Natural killer cell treated with Interleukin-12 subunit alpha and Interleukin-12 subunit beta and Interleukin-15 and Interleukin-18, amount 100 ng/mL, for 72 hours (primary cell): ENCODE data around the gene CRTAC1. TPM values are rescaled to one million over a fixed set of nuclear protein-coding genes. Genes with fewer than 3 reads are reported as not detected.
A peak's percentile ranks its signal among the peaks of the same experiment; 100 is the strongest.

Experiments
- ATAC-seq, 2 donors: fragments of 150-1000 bp; cut with Tn5 transposase in 1 of 2; sonication (Bioruptor Pico), chemical (Tn5 transposase) in 1 of 2; 2 replicates each; pipeline ENCODE4 v1.10.0; 2021
- DNase-seq: peaks from one replicate; pipeline ENCODE4 v3.0.0; 2022; ENCODE audit warnings: low spot score
- H3K27ac Mint-ChIP-seq, 2 donors: 1 replicate in 1 of 2; 2 replicates in 1 of 2; pipeline ENCODE4 v1.8.0; 2022; ENCODE audit warnings: mixed read lengths in 2 of 2, mild to moderate bottlenecking in 1 of 2, moderate library complexity in 1 of 2
- H3K27me3 Mint-ChIP-seq, 2 donors: 1 replicate in 1 of 2; 2 replicates in 1 of 2; pipeline ENCODE4 v1.8.0; 2022; ENCODE audit warnings: mixed read lengths in 2 of 2
- H3K36me3 Mint-ChIP-seq: one replicate; pipeline ENCODE4 v1.8.0; 2022; ENCODE audit warnings: mixed read lengths
- H3K4me1 Mint-ChIP-seq, 2 donors: 1 replicate in 1 of 2; 2 replicates in 1 of 2; pipeline ENCODE4 v1.8.0; 2022; ENCODE audit warnings: low read depth in 2 of 2, mixed read lengths in 2 of 2, mild to moderate bottlenecking in 1 of 2
- H3K4me3 Mint-ChIP-seq: one replicate; pipeline ENCODE4 v1.8.0; 2022; ENCODE audit warnings: mixed read lengths
- H3K9me3 Mint-ChIP-seq: 2 replicates; pipeline ENCODE4 v1.8.0; 2022; ENCODE audit warnings: mixed read lengths
- total RNA-seq, 2 donors: library from RNA; stranded (reverse); gene quantifications; one replicate each; pipeline ENCODE4 v1.2.3, GENCODE V29; 2022

The CRTAC1 gene
- total RNA-seq, 2 donors from 2014 or later = not detected

DNA sequence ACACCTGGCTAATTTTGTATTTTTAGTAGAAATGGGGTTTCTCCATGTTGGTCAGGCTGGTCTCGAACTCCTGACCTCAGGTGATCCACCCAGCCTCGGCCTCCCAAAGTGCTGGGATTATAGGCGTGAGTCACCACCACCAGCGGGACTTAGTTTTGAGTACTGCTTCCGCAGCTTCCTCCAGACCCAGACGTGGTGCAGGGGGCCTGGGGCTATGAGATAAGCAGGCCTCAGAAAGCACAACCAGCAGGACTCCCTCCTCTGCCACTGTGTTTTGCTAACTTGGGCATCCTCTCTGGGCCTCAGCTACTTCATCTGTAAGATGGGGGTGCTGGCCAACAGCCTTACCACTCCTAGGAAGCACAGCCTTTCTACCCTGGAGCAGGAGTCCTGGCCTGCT, 143.0 kb downstream of the CRTAC1 start:
- Mint-ChIP-seq H3K27me3 (peaks cover 0 to 6% of the 10 kb centered on the region in 2 donors), H3K4me1 (peaks cover 8 to 11% of the 10 kb centered on the region in 2 donors), H3K27ac (no peak overlapping the region), H3K9me3 (no peaks in the 10 kb centered on the region), H3K36me3 (no peaks in the 10 kb centered on the region), H3K4me3 (no peak overlapping the region)
- DNase-seq (no peak), ATAC-seq (no peak)

DNA sequence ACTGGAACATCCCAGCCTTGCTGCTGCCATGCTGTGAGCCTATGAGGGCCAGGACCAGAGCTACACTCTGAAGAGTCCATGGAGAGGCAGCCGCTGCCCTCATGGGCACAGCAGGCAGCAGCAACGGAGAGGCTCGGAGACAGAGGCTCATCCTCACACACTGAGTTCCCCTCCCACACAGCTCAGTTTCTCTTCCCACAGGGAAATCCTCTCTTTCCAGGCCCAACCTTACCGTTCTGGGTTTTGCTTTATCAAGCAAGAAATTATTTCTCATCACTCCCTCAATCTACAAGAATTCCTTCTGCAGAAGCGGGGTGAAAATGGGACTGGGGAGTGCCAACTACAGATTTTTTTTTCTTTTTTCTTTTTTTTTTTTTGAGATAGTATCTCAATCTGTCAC, 144.1 kb downstream of the CRTAC1 start:
- ATAC-seq = no peak
- Mint-ChIP-seq H3K36me3 (no peaks in the 10 kb centered on the region), H3K27me3 (peaks cover 2 to 4% of the 10 kb centered on the region in 2 donors), H3K4me1 (peaks cover 17 to 18% of the 10 kb centered on the region in 2 donors), H3K9me3 (no peaks in the 10 kb centered on the region), H3K27ac (no peak overlapping the region), H3K4me3 (no peak overlapping the region)
- no peak for DNase-seq

DNA sequence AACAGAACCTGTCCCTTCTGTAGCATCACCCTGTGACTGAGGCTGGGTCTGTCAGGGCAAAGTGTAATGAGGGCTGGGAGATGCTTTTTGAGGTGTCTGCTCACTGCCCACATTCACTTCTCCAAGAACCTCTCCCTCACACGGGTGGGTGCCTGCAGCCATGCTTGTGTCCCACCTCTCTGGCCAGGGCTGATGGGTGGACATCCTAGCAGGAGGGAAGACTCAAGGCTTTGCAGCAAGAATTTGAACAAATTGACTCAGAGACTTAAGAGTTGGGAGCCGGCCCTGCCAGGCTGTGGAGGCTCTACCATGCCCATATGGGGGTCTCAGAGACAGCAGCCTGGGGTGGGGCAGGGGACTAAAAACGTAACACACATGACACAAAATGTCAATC, 147.3 kb downstream of the CRTAC1 start:
- ATAC-seq = peak in 1 of 2 donors; percentile 5
- H3K4me3 Mint-ChIP-seq = peak overlapping the region; percentile 68

DNA sequence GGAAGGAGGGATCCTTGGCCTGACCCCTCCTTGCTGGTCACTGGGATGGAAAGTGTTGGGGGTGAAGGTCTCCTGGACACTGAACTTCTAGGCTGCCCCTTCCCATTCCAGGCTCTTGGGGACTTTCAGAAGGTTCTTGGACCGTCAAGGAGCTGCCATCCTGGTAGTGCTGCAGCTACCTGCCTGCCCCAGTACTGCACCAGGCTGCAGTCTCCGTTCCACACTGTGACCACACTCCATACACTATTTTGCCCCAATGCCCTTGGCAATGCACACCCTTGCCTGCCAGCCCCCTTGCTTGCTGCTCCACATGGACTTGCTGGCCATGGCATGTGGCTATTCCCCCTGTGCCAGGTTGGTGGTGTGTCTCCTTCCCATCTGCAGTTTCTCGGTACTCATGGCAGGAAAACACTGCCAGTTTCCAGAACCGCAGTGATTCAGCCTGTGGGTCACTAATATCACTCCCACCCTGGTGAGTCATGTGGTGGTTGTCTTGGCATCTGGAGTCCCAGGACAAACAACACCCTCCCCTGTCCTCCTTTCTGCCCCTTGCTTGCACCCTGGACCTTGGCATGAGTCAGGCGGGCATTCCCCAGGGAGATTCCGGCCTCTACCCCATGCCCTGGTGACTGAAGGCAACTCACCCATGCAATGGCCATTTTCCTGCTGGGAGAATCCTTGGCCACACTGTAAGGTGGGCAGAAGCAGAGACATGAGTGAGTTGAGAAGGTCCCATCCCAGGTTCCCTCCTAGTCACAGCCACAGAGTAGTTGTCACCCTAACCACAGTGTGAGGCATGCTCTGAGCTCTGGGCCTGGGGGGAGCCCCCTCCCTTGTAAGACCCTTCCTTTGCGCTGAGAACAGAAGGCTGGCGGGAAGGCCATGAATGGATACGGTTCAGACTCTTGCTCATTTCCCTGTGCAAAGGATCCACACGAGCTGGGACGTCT, 148.0 kb downstream of the CRTAC1 start:
- H3K27ac Mint-ChIP-seq = peak overlapping the region in 1 of 2 donors; percentile 55
- ATAC-seq = peak; percentile 77 to 90
- peaks cover 9 to 10% of the 10 kb centered on the region in 2 donors for H3K27me3 Mint-ChIP-seq
- no peaks in the 10 kb centered on the region for H3K9me3 Mint-ChIP-seq
- H3K4me1 Mint-ChIP-seq = peaks cover 17 to 26% of the 10 kb centered on the region in 2 donors
- DNase-seq = peak; percentile 65
- H3K4me3 Mint-ChIP-seq = peak overlapping the region; percentile 68
- H3K36me3 Mint-ChIP-seq = no peaks in the 10 kb centered on the region

More for the DNA sequence above, 147.3 kb downstream of the CRTAC1 start:
- H3K27me3 Mint-ChIP-seq = peaks cover 9 to 10% of the 10 kb centered on the region in 2 donors
- no peaks in the 10 kb centered on the region for H3K9me3 Mint-ChIP-seq
- no peaks in the 10 kb centered on the region for H3K36me3 Mint-ChIP-seq
- no peak for DNase-seq
- H3K27ac Mint-ChIP-seq = peak overlapping the region; percentile 45 to 55
- peaks cover 17 to 26% of the 10 kb centered on the region in 2 donors for H3K4me1 Mint-ChIP-seq

DNA sequence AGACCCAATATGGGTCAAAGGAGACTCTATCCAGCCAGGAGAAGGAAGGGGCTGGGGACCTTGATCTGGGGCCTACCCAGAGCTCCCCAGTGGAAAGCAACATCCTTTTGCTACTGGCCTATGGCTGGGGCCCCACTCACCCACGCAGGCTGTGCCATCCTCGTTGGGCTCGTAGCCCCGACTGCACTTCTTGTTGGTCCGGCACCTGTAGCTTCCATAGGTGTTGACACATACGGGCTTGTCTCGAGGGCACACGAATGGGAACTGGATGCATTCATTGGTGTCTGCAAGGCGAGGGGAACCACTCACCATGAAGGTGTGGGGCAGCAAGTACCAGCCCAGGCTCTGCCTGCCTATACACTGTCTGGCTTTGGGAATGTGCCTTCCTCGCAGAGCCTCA, 150.3 kb downstream of the CRTAC1 start:
- peaks cover 17 to 26% of the 10 kb centered on the region in 2 donors for H3K4me1 Mint-ChIP-seq
- DNase-seq (no peak), ATAC-seq (no peak)
- H3K9me3 Mint-ChIP-seq = no peaks in the 10 kb centered on the region
- peaks cover 9 to 10% of the 10 kb centered on the region in 2 donors for H3K27me3 Mint-ChIP-seq
- no peak overlapping the region for H3K4me3 Mint-ChIP-seq
- no peaks in the 10 kb centered on the region for H3K36me3 Mint-ChIP-seq
- H3K27ac Mint-ChIP-seq = no peak overlapping the region

DNA sequence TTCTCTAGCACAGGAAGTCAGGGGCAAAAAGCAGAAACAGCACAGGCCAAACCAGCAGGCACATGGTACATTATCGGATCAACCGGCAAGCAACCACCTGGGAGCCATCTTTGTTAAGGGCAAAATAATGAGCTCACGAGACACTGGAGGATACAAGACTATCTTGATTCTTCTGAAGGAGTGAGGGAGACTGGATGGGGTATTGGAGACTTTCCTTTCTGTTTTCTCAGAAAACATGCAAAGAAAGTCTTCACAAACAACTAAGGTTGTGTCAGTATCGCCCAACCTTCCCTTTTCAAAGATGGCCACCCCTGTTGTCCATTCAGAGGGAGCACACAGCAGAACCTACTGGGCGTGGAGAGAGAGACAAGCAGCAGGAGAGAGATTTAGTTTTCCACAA, 151.2 kb downstream of the CRTAC1 start:
- H3K36me3 Mint-ChIP-seq = no peaks in the 10 kb centered on the region
- H3K9me3 Mint-ChIP-seq = no peaks in the 10 kb centered on the region
- ATAC-seq (no peak), DNase-seq (no peak)
- H3K27me3 Mint-ChIP-seq = peaks cover 9 to 10% of the 10 kb centered on the region in 2 donors
- H3K27ac Mint-ChIP-seq = no peak overlapping the region
- H3K4me3 Mint-ChIP-seq = no peak overlapping the region
- H3K4me1 Mint-ChIP-seq = peaks cover 17 to 26% of the 10 kb centered on the region in 2 donors

DNA sequence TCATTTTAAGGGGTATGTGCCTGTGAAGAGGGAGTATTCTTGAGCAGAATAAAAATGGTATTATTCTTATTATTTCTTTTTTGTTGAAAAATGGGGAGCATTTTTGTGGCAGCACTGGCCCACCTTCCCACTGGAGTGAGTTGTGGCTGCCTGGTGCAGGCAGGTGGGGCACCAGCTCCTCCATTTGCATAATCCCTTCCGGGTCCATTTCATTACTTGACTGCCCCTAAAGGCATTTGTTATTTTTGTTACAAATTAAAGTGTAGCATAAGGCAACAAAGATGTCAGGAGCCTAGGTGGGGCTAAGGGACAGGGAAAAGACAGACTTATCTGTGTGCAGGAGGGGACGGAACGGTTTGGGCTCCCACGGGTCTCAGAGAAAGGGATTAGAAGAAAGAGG, 154.0 kb downstream of the CRTAC1 start:
- DNase-seq (no peak), ATAC-seq (no peak)
- no peaks in the 10 kb centered on the region for H3K36me3 Mint-ChIP-seq
- no peaks in the 10 kb centered on the region for H3K9me3 Mint-ChIP-seq
- peaks cover 0 to 10% of the 10 kb centered on the region in 2 donors for H3K4me1 Mint-ChIP-seq
- H3K27ac Mint-ChIP-seq = no peak overlapping the region
- H3K27me3 Mint-ChIP-seq = peaks cover 6 to 9% of the 10 kb centered on the region in 2 donors
- no peak overlapping the region for H3K4me3 Mint-ChIP-seq

DNA sequence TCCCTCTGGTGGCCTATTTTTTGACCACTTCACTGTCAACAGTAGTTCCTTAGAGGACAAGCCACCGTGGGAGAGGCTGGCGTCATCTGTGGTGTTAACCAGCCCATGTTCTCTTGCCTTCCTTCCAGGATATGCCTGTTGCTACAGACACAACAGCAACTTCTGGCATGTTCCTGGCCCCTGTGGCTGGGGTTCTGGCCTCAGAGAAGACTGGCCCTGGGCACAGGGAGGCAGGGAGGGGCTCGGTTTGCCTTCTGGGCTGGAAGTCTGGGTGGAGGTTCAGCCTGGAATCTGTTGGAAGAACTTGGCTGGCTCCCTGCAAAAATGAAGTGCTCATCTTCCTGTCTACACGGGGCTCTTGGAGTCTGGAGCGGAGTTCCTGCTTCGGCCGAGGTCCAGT, 155.0 kb downstream of the CRTAC1 start:
- no peaks in the 10 kb centered on the region for H3K36me3 Mint-ChIP-seq
- no peak overlapping the region for H3K4me3 Mint-ChIP-seq

DNA sequence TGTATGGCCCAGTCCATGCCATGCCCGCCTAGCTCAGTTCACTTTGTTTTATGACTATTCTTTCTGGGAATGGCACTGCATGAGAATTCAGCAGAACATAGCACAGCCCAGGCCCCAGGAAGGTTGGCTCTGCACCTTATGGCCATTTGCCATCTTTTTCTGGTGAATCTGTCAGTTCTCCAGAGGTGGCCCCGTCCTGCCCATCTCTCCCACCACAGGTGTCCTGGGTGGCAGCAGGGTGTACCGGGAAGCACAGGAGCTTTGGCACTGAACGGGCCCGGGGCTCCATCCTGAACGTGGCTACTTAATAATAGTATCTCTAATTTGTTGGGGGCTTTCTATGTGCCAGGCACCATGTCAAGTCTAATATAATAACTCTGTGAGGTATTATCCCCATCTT, 156.1 kb downstream of the CRTAC1 start:
- Mint-ChIP-seq H3K36me3 (no peaks in the 10 kb centered on the region), H3K9me3 (no peaks in the 10 kb centered on the region), H3K27me3 (no peaks in the 10 kb centered on the region), H3K27ac (no peak overlapping the region), H3K4me1 (peaks cover 9 to 10% of the 10 kb centered on the region in 2 donors), H3K4me3 (no peak overlapping the region)
- DNase-seq = no peak
- ATAC-seq = no peak

More for the DNA sequence above, 155.0 kb downstream of the CRTAC1 start:
- Mint-ChIP-seq H3K4me1 (no peaks in the 10 kb centered on the region), H3K9me3 (no peaks in the 10 kb centered on the region), H3K27ac (no peak overlapping the region), H3K27me3 (no peaks in the 10 kb centered on the region)
- no peak for ATAC-seq
- DNase-seq = no peak

DNA sequence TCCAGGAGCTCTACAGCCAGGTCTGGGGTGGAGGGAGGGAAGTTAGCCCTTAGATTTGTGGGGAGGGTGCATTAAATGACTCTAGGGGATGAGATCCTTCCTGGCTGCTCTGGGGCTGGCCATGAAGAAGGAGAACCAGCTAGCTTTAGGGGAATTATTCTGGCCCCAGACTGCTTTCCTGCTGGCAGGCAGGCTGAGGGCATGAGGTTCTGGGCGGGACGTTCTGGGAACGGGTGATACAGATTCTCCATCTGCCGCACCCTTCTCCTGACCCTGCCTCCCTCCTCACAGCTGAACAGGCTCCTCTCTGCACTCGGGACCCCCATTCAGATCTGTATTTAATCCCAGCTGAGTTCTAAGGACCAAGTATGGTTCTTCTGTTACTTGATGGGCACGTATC, 156.9 kb downstream of the CRTAC1 start:
- DNase-seq (no peak), ATAC-seq (no peak)
- Mint-ChIP-seq H3K9me3 (no peaks in the 10 kb centered on the region), H3K27ac (no peak overlapping the region), H3K27me3 (no peaks in the 10 kb centered on the region), H3K4me3 (no peak overlapping the region), H3K4me1 (peaks cover 14 to 18% of the 10 kb centered on the region in 2 donors), H3K36me3 (no peaks in the 10 kb centered on the region)

DNA sequence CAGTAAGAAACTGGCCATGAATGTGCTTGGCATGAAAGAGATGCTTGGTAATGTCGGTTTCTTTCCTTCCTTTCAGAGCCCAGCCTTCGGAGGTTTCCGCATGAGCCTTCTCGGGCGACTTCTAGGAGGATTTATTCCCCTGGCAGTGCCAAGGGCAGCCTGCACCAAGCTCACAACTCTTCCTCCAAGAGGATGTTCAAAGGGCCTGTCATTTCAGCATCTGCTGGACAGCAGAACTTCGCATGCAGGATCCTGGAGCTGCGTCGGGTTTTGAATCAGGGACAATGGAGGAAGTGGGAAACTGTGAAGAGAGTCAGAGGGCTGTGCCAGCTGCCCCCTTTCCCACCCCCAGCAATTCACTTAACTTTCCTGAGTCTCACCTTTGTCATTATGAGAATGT, 159.4 kb downstream of the CRTAC1 start:
- ATAC-seq (no peak), DNase-seq (no peak)
- Mint-ChIP-seq H3K9me3 (no peaks in the 10 kb centered on the region), H3K27ac (no peak overlapping the region), H3K27me3 (no peaks in the 10 kb centered on the region), H3K4me3 (no peak overlapping the region), H3K4me1 (peaks cover 24 to 32% of the 10 kb centered on the region in 2 donors), H3K36me3 (no peaks in the 10 kb centered on the region)

DNA sequence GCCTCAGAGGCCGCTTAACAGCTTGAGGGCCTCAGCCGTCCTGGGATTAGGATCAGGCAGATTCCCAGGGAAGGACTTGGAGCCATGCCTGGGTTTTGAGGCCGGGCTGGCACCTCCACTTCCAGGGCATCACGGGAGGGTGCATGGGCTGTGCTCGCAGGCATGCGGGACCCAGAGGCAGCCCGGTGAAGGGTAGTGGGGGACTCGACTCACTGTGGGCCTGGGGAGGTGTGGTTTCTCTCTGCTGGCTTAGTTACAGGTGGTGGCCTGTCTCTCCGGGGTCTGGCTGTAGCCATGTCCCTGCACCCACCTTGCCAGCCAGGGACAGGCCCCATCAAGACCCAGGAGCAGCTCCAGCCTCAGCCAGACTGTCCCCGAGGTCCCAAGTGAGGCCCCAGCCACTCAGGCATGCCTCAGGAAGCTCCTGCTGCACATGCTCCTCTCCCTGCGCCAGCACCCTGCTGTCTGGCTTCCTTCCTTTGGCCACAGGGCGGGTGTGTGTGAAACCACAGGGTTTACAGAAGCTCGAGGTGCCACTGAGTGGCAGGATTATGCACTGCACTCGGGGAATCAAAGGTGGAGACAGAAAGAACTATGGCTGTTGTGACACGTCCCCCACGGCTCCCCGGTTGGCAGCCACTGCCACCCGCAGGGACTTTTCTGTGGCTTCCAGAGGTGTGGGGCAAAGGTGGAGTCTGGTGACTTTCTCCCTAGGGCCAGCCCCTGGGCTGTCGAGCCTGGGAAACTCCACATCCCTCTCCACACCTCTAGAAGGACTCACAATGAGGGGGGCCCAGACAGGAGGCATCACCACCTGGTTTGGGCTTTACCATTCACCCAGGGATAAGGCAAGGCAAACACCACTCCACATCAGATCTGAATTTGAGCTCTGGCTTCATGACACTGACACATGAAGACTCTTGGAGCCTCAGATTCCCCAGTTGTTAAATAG, 161.1 kb downstream of the CRTAC1 start:
- no peaks in the 10 kb centered on the region for H3K27me3 Mint-ChIP-seq
- peak; percentile 90 for DNase-seq
- H3K4me3 Mint-ChIP-seq = peak overlapping the region; percentile 45
- H3K36me3 Mint-ChIP-seq = no peaks in the 10 kb centered on the region
- peaks cover 32% of the 10 kb centered on the region in 2 donors for H3K4me1 Mint-ChIP-seq
- no peaks in the 10 kb centered on the region for H3K9me3 Mint-ChIP-seq
- peak overlapping the region; percentile 53 to 83 for H3K27ac Mint-ChIP-seq
- peak; percentile 97 to 98 for ATAC-seq

DNA sequence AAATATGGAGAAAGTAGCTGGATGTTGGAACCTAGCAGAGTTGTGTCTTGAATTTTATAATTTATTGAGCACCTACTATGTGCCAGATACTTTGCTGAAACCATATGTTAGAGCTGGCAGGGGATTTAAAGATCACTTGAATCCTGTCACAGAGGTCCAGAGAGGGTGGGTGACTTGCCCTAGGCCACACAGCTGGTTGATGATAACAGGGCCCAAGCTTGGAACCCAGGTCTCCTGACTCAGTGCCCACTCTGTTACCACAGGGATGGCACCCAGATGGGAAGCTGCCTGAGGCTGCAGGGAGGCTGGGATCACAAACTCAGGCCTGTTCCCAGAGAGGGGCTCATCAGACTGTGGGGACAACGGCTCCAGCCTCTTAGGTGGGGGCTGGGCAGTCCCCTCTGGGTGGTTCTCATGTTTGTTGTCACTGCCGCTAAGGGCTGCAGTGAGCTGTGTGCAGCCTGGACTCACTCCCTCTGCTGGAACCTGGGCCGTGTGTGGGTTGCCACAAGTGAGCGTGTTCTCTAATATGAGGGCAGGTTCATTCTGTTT, 162.2 kb downstream of the CRTAC1 start:
- ATAC-seq = no peak
- H3K36me3 Mint-ChIP-seq = no peaks in the 10 kb centered on the region
- no peak for DNase-seq
- H3K27me3 Mint-ChIP-seq = no peaks in the 10 kb centered on the region
- no peaks in the 10 kb centered on the region for H3K9me3 Mint-ChIP-seq
- peaks cover 32% of the 10 kb centered on the region in 2 donors for H3K4me1 Mint-ChIP-seq
- H3K27ac Mint-ChIP-seq = no peak overlapping the region
- peak overlapping the region; percentile 45 for H3K4me3 Mint-ChIP-seq
